ENCODE data around the gene EHMT1.

DNA sequence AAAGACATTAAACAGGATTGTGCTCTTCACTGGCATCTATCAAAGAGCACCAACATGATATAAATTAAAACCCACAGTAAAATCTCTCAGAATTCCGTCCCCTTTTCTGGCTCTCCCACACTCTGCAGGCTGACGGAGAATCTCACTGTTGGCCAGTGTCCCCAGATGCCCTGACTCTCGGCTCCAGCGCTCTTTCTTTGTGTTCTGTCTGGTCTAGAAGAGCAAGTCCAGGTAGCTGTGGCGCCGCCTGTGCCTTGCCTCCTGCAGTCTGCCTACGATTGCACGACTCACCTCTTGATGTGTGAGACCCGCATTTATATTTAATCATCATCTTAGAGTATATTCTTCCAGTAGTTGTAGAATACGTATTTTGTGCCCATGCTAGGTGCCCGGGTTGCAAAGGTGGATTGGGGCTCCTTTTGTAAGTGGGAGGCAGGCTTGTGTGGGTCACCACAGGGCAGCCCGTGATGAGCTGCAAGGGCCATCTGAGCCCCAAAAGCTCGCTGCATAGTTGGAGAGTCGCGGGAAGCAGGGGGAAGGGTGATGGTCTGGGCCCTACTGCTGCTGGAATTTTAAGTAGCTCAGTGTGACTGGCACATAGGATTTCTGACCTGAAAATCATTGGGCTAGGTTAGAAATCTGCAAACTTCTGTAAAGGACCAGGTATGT lies 55.6 kb downstream of the EHMT1 start:
- TF ChIP-seq, protein P1, sequence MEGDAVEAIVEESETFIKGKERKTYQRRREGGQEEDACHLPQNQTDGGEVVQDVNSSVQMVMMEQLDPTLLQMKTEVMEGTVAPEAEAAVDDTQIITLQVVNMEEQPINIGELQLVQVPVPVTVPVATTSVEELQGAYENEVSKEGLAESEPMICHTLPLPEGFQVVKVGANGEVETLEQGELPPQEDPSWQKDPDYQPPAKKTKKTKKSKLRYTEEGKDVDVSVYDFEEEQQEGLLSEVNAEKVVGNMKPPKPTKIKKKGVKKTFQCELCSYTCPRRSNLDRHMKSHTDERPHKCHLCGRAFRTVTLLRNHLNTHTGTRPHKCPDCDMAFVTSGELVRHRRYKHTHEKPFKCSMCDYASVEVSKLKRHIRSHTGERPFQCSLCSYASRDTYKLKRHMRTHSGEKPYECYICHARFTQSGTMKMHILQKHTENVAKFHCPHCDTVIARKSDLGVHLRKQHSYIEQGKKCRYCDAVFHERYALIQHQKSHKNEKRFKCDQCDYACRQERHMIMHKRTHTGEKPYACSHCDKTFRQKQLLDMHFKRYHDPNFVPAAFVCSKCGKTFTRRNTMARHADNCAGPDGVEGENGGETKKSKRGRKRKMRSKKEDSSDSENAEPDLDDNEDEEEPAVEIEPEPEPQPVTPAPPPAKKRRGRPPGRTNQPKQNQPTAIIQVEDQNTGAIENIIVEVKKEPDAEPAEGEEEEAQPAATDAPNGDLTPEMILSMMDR (IDR thresholded peaks at IDR 0.05 in 4 of 5, conservative IDR thresholded peaks at IDR 0.05 in 1 of 5), result no peak
- TF ChIP-seq POLR2A (IDR thresholded peaks at IDR 0.05), result no peak
